ENCODE data around the gene CREB3.

GRCh38 chr9:35708146-35708545, 24.3 kb upstream of the CREB3 start:
- TF ChIP-seq POLR2A (IDR thresholded peaks at IDR 0.05) (no peak), CTCF (IDR thresholded peaks at IDR 0.05) (no peak), EP300 (IDR thresholded peaks at IDR 0.05) (no peak)
